GM18951 (cell line): ENCODE data around the gene TRPV3.

Experiments used
- POLR2A ChIP-seq: IDR thresholded peaks from 4 replicates; pipeline ENCODE4 v1.6.1; 2011; ENCODE audit warnings: mild to moderate bottlenecking; ENCODE audit not compliant: insufficient read length, insufficient read depth; ENCODE audit errors: extremely low read depth
- in situ Hi-C: fragments of 300-500 bp; cut with MboI; formaldehyde crosslinking; loops from one replicate; pipeline ENCODE4 v1.12.0; 2022; ENCODE audit warnings: low sequenced_read_pairs, mixed read lengths, inconsistent platforms; ENCODE audit not compliant: unreplicated experiment

The TRPV3 gene

GRCh38 chr17:3513305-3514035 is 44.1 kb downstream of the TRPV3 start:
- in situ Hi-C loops: no loop called here
- no peak for TF ChIP-seq POLR2A

GRCh38 chr17:3512505-3513171 is 45.0 kb downstream of the TRPV3 start:
- TF ChIP-seq POLR2A: no peak
- in situ Hi-C loops: no loop called here

GRCh38 chr17:3511852-3512504 is 45.6 kb downstream of the TRPV3 start:
- in situ Hi-C loops: no loop called here
- TF ChIP-seq POLR2A: no peak

- no peak for TF ChIP-seq POLR2A
- in situ Hi-C loops: no loop called here
Measured at GRCh38 chr17:3510090-3510489, 47.5 kb downstream of the TRPV3 start.

GRCh38 chr17:3507869-3508268 is 49.7 kb downstream of the TRPV3 start:
- TF ChIP-seq POLR2A: no peak
- in situ Hi-C loops: no loop called here

GRCh38 chr17:3507071-3507470 is 50.5 kb downstream of the TRPV3 start:
- no peak for TF ChIP-seq POLR2A
- in situ Hi-C loops: no loop called here

GRCh38 chr17:3506054-3506453 is 51.6 kb downstream of the TRPV3 start:
- no peak for TF ChIP-seq POLR2A
- in situ Hi-C loops: no loop called here

GRCh38 chr17:3505008-3505407 is 52.6 kb downstream of the TRPV3 start:
- in situ Hi-C loops: no loop called here
- no peak for TF ChIP-seq POLR2A

GRCh38 chr17:3503285-3503684 is 54.3 kb downstream of the TRPV3 start:
- no peak for TF ChIP-seq POLR2A
- in situ Hi-C loops: no loop called here

- no peak for TF ChIP-seq POLR2A
- in situ Hi-C loops: no loop called here
Measured at GRCh38 chr17:3502466-3502865, 55.1 kb downstream of the TRPV3 start.

- in situ Hi-C loops: no loop called here
- TF ChIP-seq POLR2A: no peak
Measured at GRCh38 chr17:3501344-3501743, 56.3 kb downstream of the TRPV3 start.

- in situ Hi-C loops: no loop called here
- TF ChIP-seq POLR2A: no peak
Measured at GRCh38 chr17:3497101-3497500, 60.5 kb downstream of the TRPV3 start.

- in situ Hi-C loops: no loop called here
- no peak for TF ChIP-seq POLR2A
Measured at GRCh38 chr17:3485481-3486068, 72.0 kb downstream of the TRPV3 start.
